SK-N-MC (cell line): ENCODE data around the gene ZDHHC11B.
A peak's percentile ranks its signal among the peaks of the same experiment; 100 is the strongest.
"Not testable (repeated sequence)": the region's sequence is repeated elsewhere in the genome, so short reads cannot be mapped to it uniquely, and the experiment has no call there.

Experiments
- DNase-seq: peaks from one replicate; pipeline ENCODE4 v3.0.0-alpha.2; 2011; ENCODE audit warnings: low read depth, low spot score
- H3K27ac ChIP-seq: fragments of 200-600 bp; sonication (generic); 2 replicates; pipeline ENCODE4 v1.5.1; 2016; ENCODE audit warnings: mixed run types
- H3K36me3 ChIP-seq: fragments of 200-600 bp; sonication (generic); 2 replicates; pipeline ENCODE4 v1.6.1; 2017; ENCODE audit warnings: antibody characterized with exemption, low read length, mixed read lengths; ENCODE audit not compliant: insufficient read depth
- H3K4me3 ChIP-seq: fragments of 200-600 bp; sonication (generic); 2 replicates; pipeline ENCODE4 v1.5.1; 2016
- H3K9ac ChIP-seq: fragments of 200-600 bp; sonication (generic); 2 replicates; pipeline ENCODE4 v1.8.0; 2017; ENCODE audit warnings: mixed run types, mixed read lengths; ENCODE audit not compliant: insufficient read length
- H3K9me3 ChIP-seq: fragments of 200-600 bp; sonication (generic); 2 replicates; pipeline ENCODE4 v1.6.1; 2017; ENCODE audit warnings: low read depth, mild to moderate bottlenecking, antibody characterized with exemption, low read length, moderate library complexity, mixed read lengths
- EZH2 ChIP-seq: fragments of 200-600 bp; sonication (generic); IDR thresholded peaks from one replicate; pipeline ENCODE4 v1.6.1; 2017; ENCODE audit warnings: antibody characterized with exemption
- FOXP2 ChIP-seq: optimal IDR thresholded peaks from 2 replicates; pipeline ENCODE3; 2011; ENCODE audit warnings: mild to moderate bottlenecking, moderate library complexity; ENCODE audit not compliant: insufficient read depth; ENCODE audit errors: extremely low read length, control extremely low read depth
- POLR2AphosphoS5 ChIP-seq: IDR thresholded peaks from 2 replicates; pipeline ENCODE4 v1.6.1; 2012; ENCODE audit warnings: mild to moderate bottlenecking, low read depth, low read length, borderline replicate concordance

The ZDHHC11B gene

DNA sequence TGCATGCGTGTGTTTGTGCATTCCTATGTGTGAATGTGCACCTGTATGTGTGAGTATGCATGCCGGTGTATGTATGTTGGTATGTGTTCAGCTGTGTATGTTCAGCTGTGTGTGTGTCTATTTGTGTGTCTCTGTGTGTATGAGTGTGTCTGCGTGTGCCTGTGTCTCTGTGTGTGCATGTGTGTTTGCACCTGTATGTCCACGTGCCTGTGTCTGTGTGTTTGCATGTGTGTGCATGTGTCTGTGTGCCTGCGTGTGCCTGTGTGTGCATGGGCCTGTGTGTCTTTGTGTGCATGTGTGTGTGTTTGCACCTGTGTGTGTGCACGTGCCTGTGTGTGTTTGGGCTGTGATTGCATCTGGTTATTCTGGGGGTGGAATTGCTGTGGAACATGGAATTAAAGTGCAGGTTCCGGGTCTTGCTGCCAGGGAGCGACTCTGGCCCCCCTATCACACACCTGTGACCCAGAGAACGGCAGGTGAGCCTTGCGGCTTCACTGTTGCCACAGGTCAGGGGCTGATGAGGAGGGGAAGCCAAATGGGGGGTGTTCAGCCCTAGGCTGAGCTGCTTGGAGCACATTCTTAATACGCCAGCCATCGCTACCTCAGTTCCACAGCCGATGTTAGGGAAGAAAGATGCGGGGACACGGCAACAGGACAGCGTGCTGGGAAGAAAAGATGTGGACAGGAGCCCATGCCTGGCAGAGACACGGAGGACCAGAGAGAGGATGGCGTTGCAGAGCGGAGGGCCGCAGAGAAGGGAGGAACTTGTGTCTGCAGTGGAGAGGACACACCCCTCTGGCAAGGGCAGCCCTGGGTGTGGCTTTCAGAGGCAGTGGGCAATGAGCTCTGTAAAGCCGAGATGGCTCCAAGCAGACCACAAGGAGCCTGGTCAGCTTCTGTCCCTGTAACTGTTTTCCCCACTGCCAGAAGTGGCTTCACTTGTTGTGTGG is 87.5 kb downstream of the ZDHHC11B start:
- not testable (repeated sequence) for H3K36me3 ChIP-seq, H3K9me3 ChIP-seq, H3K27ac ChIP-seq, H3K9ac ChIP-seq, H3K4me3 ChIP-seq, DNase-seq

DNA sequence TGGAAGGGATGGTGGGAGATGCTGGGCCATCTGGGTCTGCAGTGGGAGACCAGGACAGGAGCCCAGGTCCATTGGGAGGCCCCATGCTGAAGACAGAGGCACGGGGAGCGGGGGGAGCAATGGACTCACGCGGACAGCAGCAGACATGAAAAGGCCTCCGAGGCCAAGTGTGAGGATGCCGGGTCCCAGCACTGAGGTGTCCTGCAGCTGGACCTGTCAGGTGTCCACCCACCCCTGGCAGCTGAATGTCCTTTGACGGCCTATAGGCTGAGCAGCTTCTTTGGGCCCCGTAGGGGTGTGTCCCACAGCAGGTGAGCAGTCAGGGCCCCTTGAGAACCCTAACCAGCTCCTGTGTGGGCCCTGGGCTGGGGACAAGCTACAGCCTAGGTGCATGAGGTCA is 88.3 kb downstream of the ZDHHC11B start:
- DNase-seq, H3K4me3 ChIP-seq, H3K9ac ChIP-seq, H3K9me3 ChIP-seq, H3K36me3 ChIP-seq, H3K27ac ChIP-seq: not testable (repeated sequence)

DNA sequence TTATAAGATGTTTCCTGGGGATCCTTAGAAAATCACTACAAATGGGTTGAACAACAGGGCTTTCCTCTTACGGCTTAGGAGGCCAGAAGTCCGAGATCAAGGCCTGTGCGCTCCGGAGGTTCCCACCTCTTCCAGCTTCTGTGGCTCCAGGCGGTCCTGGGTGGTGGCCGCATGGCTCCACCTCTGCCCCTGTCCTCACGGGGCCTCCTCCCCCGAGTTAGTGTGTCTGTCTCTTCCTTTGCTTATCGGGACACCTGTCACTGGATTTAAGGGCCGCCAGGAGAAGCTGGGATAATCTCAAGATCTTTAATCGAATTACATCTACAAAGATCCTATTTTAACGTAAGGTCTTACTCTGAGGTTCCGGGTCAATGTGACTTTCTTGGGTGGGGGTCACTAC is 89.1 kb downstream of the ZDHHC11B start:
- H3K9me3 ChIP-seq, H3K27ac ChIP-seq, DNase-seq, H3K4me3 ChIP-seq, H3K9ac ChIP-seq, H3K36me3 ChIP-seq: not testable (repeated sequence)

DNA sequence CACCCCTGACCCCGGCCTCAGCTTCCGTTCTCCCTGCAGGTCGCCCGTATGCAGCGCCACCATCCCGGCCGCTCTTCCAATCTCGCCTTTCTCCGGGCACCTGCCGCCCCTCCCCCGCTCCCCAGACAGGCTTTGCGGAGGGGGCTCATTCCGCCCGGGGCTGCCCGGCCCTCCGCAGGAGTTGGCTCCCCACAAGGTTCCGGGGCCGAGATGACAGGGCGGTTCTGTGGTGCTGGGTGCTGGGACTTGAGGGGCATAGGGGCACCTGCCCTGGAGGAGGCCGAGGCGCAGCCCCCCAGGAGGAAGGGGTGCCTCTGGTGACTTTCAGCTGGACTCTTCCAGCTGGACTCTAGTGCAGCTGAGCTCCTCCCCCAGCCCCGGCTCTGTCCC is 90.5 kb downstream of the ZDHHC11B start:
- not testable (repeated sequence) for H3K4me3 ChIP-seq, DNase-seq, H3K9me3 ChIP-seq, H3K36me3 ChIP-seq, H3K27ac ChIP-seq, H3K9ac ChIP-seq

DNA sequence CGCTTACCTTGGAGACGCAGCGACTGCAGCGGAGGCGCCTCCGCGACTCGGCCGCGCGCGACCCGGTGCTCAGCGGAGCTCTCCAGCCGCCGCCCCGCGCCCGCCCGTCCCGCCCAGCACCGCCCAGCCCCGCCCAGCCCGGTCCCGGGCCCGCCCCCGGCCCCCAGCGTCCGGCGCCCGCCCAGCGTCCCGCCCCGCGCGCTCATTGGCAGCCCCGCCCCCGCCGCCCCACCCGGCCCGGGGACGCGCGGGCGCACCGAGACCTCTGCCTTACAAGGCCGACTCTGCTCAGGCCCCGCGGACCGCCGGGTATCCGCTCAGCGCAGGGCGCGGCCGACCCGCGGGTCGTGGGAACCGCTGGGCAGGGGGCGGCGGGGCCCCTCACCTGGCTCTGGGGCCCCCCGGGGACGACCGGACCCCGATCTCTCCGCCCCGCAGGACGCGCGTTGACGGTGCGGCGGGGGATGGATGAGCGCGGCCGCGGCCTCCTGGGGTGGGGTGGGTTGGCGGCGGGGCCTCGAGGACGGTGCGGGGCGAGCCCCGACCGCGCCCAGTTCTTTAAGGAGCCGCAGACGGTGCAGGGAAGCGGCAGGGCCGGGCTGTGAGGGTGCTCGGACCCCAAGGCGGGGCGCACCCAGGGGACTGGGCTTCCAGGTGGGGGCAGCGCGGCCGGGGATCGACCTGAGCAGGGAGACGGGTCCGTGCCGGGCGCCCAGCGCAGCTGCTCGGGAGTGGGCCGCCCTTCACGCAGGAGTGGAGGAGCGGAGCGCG is 91.1 kb downstream of the ZDHHC11B start, which contains the start of gene TPPP:
Gene TPPP, minus strand, starts transcription at position 82 of the 771 bp plus-strand sequence. CDS start 15,292 bp downstream, outside the sequence.
- not testable (repeated sequence) for H3K27ac ChIP-seq, H3K36me3 ChIP-seq, DNase-seq, H3K9me3 ChIP-seq, H3K9ac ChIP-seq
- H3K4me3 ChIP-seq: peak within 1 kb of the TSS; percentile 72

DNA sequence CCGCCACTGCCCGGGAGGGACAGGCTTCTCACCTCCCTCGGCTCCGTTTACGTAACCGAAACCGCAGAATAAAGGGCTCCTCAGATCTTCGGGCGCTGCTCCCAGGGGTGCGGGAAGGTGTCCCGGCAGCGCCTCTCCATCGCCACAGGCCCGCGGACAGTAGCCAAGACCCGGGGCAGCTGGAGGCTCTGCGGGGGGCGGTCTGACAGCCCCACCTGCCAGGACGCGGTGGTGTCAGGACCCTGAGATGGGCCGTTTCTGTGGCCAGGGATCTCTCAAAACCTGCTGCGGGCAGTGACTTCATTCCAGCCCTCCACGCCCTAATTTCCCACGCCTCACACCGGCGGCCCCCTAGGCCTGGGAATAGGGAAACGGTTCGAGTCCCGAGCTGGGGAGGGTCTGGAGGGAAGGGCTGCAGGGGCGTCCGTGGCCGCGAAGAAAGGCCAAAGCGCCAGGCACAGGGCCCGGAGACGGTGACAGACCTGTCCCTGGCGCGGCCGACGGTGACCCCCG is 91.9 kb downstream of the ZDHHC11B start:
- H3K36me3 ChIP-seq, H3K27ac ChIP-seq, H3K9ac ChIP-seq, H3K9me3 ChIP-seq, DNase-seq: not testable (repeated sequence)
- H3K4me3 ChIP-seq: peak overlapping the region; percentile 57

DNA sequence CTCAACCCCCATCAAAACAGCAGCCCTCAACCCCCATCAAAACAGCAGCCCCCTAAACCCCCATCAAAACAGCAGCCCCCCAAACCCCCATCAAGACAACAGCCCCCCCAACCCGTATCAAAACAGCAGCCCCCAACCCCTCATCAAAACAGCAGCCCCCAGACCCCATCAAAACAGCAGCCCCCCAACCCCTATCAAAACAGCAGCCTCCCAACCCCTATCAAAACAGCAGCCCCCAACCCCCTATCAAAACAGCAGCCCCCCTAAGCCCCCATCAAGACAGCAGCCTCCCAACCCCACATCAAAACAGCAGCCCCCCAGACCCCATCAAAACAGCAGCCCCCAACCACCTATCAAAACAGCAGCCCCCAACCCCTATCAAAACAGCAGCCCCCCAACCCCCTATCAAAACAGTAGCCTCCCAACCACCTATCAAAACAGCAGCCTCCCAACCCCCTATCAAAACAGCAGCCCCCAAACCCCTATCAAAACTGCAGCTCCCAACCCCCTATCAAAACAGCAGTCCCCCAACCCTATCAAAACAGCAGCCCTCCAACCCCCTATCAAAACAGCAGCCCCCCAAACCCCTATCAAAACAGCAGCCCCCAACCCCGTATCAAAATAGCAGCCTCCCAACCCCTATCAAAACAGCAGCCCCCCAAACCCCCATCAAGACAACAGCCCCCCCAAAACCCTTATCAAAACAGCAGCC is 92.6 kb downstream of the ZDHHC11B start:
- Histone ChIP-seq H3K27ac (no peak overlapping the region), H3K36me3 (no peaks in the 10 kb centered on the region), H3K4me3 (peak overlapping the region; percentile 57), H3K9me3 (no peaks in the 10 kb centered on the region), H3K9ac (no peak overlapping the region)
- TF ChIP-seq POLR2AphosphoS5: no peak
- TF ChIP-seq FOXP2: no peak
- TF ChIP-seq EZH2: no peak
- DNase-seq: no peak

DNA sequence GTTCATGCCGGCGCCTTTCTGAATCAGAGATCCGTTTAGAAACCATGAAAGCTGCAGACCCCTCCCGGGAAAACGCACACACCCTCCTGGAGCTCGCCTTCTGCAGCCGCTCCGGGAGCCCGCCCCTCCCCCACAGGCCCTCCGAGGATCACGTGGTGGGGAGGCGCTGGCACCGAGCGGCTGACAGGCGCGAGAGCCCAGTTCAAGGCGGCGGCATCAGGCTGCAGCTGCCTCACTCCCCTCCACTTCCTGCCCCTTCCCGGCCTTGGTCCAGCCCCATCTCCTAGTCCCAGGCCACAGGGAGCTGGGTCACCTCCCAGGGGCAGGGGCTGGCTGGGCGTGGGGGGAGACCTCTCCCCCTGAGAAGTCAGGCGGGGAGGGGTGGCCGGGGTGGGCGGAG is 93.5 kb downstream of the ZDHHC11B start:
- H3K4me3 ChIP-seq: not testable (repeated sequence)

DNA sequence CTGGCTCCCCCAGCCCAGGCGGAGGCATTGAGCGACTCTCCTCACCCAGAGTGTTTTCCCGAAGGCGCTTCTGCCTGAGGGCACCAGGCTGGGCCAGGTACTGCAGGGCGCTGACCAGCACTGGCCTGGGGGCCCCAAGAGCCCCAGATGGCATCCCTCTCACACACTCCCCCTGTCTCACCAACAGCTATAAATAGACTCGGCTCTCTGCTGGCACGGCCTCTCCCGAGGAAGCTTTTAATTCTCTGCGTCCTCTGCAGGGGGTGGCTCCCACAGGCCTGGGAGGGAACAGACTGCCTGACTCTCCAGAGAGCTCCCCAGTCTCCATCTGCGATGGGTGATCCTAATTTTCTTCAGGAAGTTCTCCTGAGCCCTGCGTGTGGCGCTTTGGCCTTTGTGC is 94.2 kb downstream of the ZDHHC11B start:
- not testable (repeated sequence) for DNase-seq, H3K4me3 ChIP-seq

More for the DNA sequence above, 93.5 kb downstream of the ZDHHC11B start:
- H3K9me3 ChIP-seq, H3K27ac ChIP-seq, DNase-seq, H3K36me3 ChIP-seq, H3K9ac ChIP-seq: not testable (repeated sequence)

DNA sequence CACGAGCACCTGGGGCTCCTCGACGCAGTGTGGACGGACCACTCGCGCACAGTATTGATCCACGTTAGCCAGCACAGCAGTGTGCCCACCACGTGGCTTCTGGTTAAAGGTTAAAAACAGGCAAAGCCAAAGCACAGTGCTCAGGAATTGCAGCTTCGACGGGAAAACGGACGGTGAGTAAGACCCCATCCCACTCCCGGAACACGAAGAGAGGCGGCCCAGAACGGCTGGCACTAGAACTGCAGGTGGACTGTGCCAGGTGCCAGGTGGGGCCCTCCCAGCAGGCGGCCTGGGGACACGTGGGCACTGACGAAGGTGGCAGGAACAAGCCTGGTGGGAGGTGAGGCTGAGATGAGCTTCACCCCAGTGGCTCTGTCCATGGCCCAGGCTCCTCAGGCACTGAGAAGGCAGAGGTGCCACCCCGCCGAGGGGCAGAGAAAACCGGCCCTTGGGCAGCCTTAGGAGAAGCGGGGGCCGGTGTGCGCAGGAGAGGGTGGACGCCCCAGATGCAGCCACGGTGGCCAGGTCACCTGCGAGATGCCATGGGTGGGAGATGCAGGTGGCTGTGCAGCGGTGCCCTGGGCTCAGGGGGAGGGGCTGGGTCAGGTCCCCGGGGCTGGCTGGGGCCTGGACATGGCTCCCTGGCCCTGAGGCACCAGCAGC is 96.0 kb downstream of the ZDHHC11B start:
- not testable (repeated sequence) for H3K4me3 ChIP-seq, DNase-seq, H3K36me3 ChIP-seq, H3K9me3 ChIP-seq, H3K9ac ChIP-seq, H3K27ac ChIP-seq

More for the DNA sequence above, 94.2 kb downstream of the ZDHHC11B start:
- not testable (repeated sequence) for H3K9me3 ChIP-seq, H3K27ac ChIP-seq, H3K9ac ChIP-seq, H3K36me3 ChIP-seq

DNA sequence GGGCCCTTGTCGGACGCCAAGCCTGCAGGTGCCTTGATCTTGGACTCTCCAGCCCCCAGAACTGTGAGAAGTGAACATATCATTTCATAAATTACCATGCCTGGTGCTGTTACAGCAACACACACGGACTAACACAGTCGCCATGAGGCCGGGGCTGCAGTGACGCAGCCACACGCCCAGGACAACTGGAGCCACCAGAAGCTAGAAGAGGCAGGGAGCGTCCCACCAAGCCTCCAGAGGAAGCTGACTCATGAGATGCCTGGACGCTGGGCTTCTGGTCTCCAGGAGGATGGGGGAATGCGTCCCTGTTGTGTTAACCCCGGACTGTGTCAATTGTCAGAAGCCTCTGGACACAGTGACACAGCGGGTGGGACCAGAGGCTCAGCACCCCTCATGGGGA is 97.6 kb downstream of the ZDHHC11B start:
- DNase-seq, H3K36me3 ChIP-seq, H3K4me3 ChIP-seq, H3K9me3 ChIP-seq, H3K27ac ChIP-seq, H3K9ac ChIP-seq: not testable (repeated sequence)

DNA sequence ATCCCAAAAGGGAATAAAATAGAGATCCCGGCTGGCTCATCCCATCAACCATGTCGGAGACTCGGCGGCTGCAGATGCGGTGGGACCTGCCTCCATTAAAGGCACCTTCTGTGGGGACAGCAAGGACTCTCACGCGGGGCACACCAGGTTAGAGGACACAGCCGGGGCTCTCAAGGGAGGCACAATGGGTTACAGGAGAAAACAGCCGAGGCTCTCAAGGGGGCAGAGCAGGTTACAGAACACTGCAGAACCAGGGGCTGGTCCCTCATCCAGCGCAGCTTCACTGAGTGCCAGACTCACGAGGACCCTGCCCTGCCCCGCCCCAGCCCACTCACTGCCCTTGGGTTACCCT is 98.4 kb downstream of the ZDHHC11B start:
- not testable (repeated sequence) for H3K27ac ChIP-seq, H3K9me3 ChIP-seq, DNase-seq, H3K36me3 ChIP-seq, H3K4me3 ChIP-seq, H3K9ac ChIP-seq
